Nephron progenitor cell (in vitro differentiated cells): ENCODE results near the gene SLC24A4.

Source experiments
- DNase-seq: peaks from one replicate; pipeline ENCODE4 v3.0.0; 2021
- H3K27ac Mint-ChIP-seq: 2 replicates; pipeline ENCODE4 v1.8.0; 2021; ENCODE audit warnings: mild to moderate bottlenecking, moderate library complexity, mixed read lengths
- H3K27me3 Mint-ChIP-seq: 2 replicates; pipeline ENCODE4 v1.8.0; 2021; ENCODE audit warnings: mild to moderate bottlenecking, low read depth, mixed read lengths; ENCODE audit not compliant: poor library complexity
- H3K36me3 Mint-ChIP-seq: 2 replicates; pipeline ENCODE4 v1.8.0; 2021; ENCODE audit warnings: low read depth, mixed read lengths
- H3K4me1 Mint-ChIP-seq: 2 replicates; pipeline ENCODE4 v1.8.0; 2021; ENCODE audit warnings: mixed read lengths
- H3K4me3 Mint-ChIP-seq: 2 replicates; pipeline ENCODE4 v1.8.0; 2021; ENCODE audit warnings: mild to moderate bottlenecking, moderate library complexity, mixed read lengths
- H3K9me3 Mint-ChIP-seq: 2 replicates; pipeline ENCODE4 v1.8.0; 2021; ENCODE audit warnings: mild to moderate bottlenecking, moderate library complexity, mixed read lengths
- CTCF ChIP-seq: fragments of 200-600 bp; sonication (generic); IDR thresholded peaks from 2 replicates; pipeline ENCODE4 v1.5.0; 2021; ENCODE audit warnings: antibody characterized with exemption

SLC24A4 gene

GRCh38 chr14:92411135-92411534 is 88.2 kb downstream of the SLC24A4 start:
- TF ChIP-seq CTCF = no peak
- no peak for DNase-seq
- Mint-ChIP-seq H3K27ac (no peak overlapping the region), H3K4me1 (peaks cover 13% of the 10 kb centered on the region), H3K27me3 (peaks cover 21% of the 10 kb centered on the region), H3K9me3 (peaks cover 12% of the 10 kb centered on the region), H3K36me3 (no peaks in the 10 kb centered on the region), H3K4me3 (no peak overlapping the region)

DNA sequence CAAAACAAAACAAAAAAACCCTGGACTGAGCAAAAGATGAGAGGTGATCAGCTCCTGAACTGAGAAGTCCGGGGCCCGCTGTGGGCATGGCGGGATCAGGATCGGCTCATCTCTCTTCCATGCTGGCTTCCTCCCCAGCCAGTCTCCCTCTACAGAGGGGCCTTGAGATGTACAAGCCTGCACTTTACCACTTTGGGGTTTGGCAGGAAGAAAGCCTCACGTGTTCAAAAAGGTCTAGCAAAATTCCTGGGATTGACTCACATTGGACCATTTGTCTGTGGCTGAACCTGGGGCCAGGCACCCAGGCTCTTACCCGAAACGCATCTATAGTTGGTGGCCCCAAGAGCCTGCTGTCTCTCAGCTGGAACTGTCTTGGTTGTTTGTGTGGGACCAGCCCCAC is 89.0 kb downstream of the SLC24A4 start:
- no peak overlapping the region for H3K4me3 Mint-ChIP-seq
- no peak for TF ChIP-seq CTCF
- peaks cover 13% of the 10 kb centered on the region for H3K4me1 Mint-ChIP-seq
- H3K9me3 Mint-ChIP-seq = peaks cover 4% of the 10 kb centered on the region
- no peak for DNase-seq
- H3K36me3 Mint-ChIP-seq = no peaks in the 10 kb centered on the region
- no peak overlapping the region for H3K27ac Mint-ChIP-seq
- peaks cover 20% of the 10 kb centered on the region for H3K27me3 Mint-ChIP-seq

GRCh38 chr14:92412912-92413311 is 89.9 kb downstream of the SLC24A4 start:
- Mint-ChIP-seq H3K27ac (no peak overlapping the region), H3K36me3 (no peaks in the 10 kb centered on the region), H3K9me3 (no peaks in the 10 kb centered on the region), H3K4me3 (no peak overlapping the region), H3K4me1 (peaks cover 13% of the 10 kb centered on the region), H3K27me3 (peaks cover 17% of the 10 kb centered on the region)
- TF ChIP-seq CTCF = no peak
- no peak for DNase-seq

- H3K27me3 Mint-ChIP-seq = peaks cover 14% of the 10 kb centered on the region
Observed at GRCh38 chr14:92413379-92413778, 90.4 kb downstream of the SLC24A4 start.

GRCh38 chr14:92414690-92415445 is 91.9 kb downstream of the SLC24A4 start:
- H3K27ac Mint-ChIP-seq = no peak overlapping the region
- peaks cover 13% of the 10 kb centered on the region for H3K4me1 Mint-ChIP-seq
- H3K36me3 Mint-ChIP-seq = no peaks in the 10 kb centered on the region
- no peak overlapping the region for H3K4me3 Mint-ChIP-seq
- peaks cover 14% of the 10 kb centered on the region for H3K27me3 Mint-ChIP-seq
- no peak for DNase-seq
- no peaks in the 10 kb centered on the region for H3K9me3 Mint-ChIP-seq
- no peak for TF ChIP-seq CTCF

More at GRCh38 chr14:92413379-92413778, 90.4 kb downstream of the SLC24A4 start:
- Mint-ChIP-seq H3K4me3 (no peak overlapping the region), H3K27ac (peak overlapping the region; percentile 8), H3K9me3 (no peaks in the 10 kb centered on the region), H3K36me3 (no peaks in the 10 kb centered on the region), H3K4me1 (peaks cover 13% of the 10 kb centered on the region)
- no peak for DNase-seq
- no peak for TF ChIP-seq CTCF

DNA sequence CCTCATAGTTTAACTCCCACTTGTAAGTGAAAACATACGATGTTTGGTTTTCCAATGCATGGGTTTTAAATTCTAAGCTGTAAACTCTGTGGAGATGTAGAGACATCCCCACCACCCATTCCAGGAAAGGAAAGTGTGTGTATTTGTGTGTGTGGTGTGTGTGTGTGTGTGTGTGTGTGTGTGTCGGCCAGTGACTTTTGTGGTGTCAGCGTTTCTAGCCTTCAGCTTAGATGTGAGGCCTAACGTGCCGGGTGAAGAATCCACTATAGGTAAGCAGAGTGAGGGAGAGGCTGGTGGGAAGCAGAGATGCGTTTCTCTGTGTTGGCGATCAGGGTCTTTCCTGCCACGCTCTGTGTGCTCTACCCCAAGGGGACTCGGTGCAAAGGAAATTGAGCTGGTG is 93.0 kb downstream of the SLC24A4 start:
- Mint-ChIP-seq H3K27me3 (peaks cover 14% of the 10 kb centered on the region), H3K4me3 (no peak overlapping the region), H3K4me1 (peaks cover 13% of the 10 kb centered on the region), H3K9me3 (no peaks in the 10 kb centered on the region), H3K27ac (no peak overlapping the region), H3K36me3 (no peaks in the 10 kb centered on the region)
- TF ChIP-seq CTCF = no peak
- DNase-seq = no peak
